ENCODE data around the gene CACNA2D1.
"Not testable (repeated sequence)": the region's sequence is repeated elsewhere in the genome, so short reads cannot be mapped to it uniquely, and the experiment has no call there.

The CACNA2D1 gene

GRCh38 chr7:82156893-82157292, 286.7 kb downstream of the CACNA2D1 start:
- no peak for FAIRE-seq

- no peak for FAIRE-seq
These were observed 287.4 kb downstream of the CACNA2D1 start for GRCh38 chr7:82156168-82156567.

GRCh38 chr7:82154728-82155127, 288.8 kb downstream of the CACNA2D1 start:
- FAIRE-seq = no peak

GRCh38 chr7:82153776-82154175, 289.8 kb downstream of the CACNA2D1 start:
- FAIRE-seq = no peak

DNA sequence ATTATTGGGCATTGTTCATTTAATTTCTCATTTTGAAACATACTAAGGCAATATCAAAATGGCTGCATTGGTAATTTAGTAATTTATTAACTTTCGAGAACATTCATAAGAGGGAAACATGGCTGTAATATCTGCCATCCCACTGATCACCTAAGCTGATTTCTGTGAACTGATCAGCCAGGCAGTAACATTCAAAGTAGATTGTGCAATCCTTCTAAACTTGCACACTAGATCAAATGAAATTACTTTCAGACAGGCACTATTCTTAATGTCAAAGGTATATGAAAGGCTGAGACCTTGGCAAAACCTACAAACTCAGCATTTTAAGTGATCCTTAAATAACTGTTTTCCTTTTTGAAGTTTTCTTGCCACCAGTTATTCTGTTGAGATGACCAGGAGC, 290.7 kb downstream of the CACNA2D1 start:
- no peak for FAIRE-seq

- FAIRE-seq = no peak
These were observed 297.1 kb downstream of the CACNA2D1 start for GRCh38 chr7:82146491-82146890.

DNA sequence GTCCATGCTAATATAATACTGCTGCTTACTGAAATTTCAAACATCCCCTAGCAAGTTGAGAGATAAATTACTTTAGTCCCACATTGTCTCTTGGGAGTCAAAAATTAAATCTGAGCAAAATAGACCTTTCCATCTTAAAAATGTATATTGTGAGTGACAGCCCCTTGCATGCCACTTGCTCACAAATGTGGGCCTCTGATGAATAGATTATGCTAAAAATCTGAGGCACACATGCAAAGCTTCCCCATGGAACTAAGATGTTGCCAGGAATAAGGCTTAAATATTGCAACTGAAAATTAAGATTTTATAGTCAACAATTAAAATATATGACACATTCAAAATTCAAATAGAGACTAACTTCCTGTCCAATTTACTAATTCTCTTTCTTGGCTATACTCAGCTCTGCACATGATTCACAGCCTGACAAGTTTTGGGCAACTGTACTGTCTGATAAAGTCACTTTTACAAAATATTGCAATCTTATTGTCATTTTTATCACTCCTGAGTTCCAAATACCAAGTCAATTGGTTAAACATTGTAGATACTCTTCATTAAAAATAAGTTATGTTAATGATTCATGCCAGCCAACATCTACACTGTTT, 301.2 kb downstream of the CACNA2D1 start:
- FAIRE-seq = no peak

- FAIRE-seq = no peak
These were observed 302.1 kb downstream of the CACNA2D1 start for GRCh38 chr7:82141427-82141826.

DNA sequence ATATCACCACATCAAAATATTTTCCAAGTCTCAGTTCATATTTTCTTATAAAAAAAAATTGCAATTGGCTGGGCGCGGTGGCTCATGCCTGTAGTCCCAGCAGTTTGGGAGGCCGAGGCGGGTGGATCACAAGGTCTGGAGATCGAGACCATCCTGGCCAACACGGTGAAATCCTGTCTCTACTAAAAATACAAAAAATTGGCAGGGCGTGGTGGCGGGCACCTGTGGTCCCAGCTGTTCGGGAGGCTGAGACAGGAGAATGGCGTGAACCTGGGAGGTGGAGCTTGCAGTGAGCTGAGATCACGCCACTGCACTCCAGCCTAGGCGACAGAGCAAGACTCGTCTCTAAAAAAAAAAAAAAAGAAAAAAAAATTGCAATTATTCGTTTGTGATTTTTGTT, 303.0 kb downstream of the CACNA2D1 start:
- FAIRE-seq = not testable (repeated sequence)

- FAIRE-seq = no peak
These were observed 312.4 kb downstream of the CACNA2D1 start for GRCh38 chr7:82131215-82131614.

DNA sequence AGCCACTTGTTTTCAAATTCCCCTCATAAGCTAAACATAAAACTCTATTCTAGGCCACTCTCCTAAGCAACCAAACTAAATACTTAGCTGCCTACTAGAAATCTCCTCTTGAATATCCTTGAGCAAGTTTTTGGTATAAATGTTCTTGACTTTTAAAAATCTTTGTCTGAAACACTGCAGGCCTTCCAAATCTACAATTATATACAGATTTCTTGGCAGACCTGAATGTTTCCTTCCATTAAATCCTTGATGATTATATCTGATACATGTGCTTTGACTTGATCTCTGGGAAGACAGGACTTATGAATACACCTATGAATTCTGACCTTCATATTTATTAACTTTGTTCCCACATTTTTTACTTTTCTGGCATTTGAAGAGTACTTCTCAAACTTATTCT, 314.5 kb downstream of the CACNA2D1 start:
- FAIRE-seq = no peak

DNA sequence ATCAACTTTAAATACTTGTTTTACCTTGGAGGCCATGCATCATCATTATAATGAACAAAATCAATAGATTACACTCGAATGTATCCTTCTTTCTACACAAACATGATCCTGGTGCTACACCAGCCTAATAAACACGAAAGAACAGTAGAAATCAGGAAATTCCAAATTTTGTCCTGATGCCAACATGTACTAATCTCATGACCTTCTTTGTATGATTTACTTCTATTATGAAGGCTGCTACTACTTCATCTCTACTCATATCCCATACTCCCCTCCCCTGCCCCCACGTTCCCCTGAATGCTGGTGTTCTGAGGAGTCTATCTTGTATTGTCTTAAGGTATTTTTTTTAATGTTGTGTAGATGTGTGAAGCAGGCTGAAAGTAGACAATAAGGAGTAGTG, 315.0 kb downstream of the CACNA2D1 start:
- no peak for FAIRE-seq

DNA sequence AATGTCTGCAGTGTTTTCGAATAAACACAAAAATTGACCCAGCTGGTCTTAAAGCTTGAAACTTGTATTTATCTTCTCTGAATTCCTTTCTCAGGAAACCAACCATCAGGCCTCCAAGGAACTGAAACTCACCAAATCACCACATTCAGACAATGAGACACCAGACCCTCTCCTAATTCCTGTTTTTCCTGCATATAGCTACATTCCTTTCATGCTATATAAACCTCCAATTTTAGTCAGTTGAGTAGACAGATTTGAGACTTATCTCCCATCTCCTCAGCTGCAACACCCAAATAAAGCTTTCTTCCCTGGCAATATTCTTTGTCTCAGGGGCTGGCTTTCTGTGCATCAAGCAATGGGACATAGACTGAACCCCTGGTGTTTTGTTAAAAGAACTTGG, 317.0 kb downstream of the CACNA2D1 start:
- no peak for FAIRE-seq

GRCh38 chr7:82124445-82124844, 319.1 kb downstream of the CACNA2D1 start:
- FAIRE-seq = no peak

DNA sequence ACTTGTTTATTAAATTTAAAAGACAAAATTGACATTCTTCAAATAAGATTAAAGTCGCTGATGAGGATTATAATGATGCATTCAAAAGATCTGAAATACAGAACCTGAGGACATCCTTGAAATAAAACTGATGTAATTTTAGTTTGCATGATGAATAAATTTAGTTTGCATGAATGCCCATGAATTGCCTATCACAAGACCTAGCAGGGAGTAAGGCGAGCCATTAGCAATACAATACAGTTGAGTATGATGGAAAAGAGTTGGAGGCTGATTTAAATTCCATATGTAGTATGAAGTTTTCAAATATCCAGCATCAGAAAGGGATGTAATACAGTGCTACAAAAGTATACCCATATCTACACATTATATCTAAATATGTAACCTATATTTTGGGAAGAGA, 321.3 kb downstream of the CACNA2D1 start:
- FAIRE-seq = no peak

DNA sequence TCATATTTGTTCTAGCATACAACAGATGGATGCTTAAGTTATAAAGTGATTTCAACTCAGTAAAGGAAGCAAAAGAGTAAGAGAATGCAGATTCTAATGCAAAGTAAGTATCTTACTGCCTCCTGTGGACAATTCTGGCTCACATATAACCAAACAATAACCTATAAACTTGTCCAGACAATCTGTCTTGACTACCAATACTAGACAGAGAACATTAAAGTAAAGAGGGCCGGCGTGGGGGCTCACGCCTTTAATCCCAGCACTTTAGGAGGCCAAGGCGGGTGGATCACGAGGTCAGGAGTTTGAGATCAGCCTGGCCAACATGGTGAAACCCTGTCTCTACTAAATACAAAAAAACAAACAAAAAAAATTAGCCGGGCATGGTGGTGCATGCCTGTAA, 329.3 kb downstream of the CACNA2D1 start:
- no peak for FAIRE-seq

- no peak for FAIRE-seq
These were observed 333.3 kb downstream of the CACNA2D1 start for GRCh38 chr7:82110146-82110840.

- no peak for FAIRE-seq
These were observed 334.3 kb downstream of the CACNA2D1 start for GRCh38 chr7:82109288-82109687.

GRCh38 chr7:82106201-82106600, 337.4 kb downstream of the CACNA2D1 start:
- FAIRE-seq = peak; percentile 40

GRCh38 chr7:82105463-82105862, 338.1 kb downstream of the CACNA2D1 start:
- no peak for FAIRE-seq

DNA sequence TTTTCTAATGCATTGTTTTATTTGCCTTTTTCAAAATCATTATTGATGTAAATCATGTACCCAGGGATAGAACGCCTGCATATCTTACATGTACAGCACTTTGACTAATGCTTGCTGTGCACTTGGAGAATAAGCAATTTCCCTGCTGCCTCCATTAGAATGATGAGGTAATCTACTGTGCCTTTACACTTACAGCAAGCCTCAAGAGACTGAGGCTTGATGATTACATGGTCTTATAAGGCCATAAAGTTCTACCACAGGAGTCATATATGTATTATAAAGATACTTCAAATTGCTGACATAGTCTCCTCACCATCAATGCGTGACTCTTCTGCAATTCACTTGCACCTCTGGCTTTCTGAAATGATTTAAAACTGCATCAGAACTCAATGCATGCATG, 345.2 kb downstream of the CACNA2D1 start:
- FAIRE-seq = no peak

DNA sequence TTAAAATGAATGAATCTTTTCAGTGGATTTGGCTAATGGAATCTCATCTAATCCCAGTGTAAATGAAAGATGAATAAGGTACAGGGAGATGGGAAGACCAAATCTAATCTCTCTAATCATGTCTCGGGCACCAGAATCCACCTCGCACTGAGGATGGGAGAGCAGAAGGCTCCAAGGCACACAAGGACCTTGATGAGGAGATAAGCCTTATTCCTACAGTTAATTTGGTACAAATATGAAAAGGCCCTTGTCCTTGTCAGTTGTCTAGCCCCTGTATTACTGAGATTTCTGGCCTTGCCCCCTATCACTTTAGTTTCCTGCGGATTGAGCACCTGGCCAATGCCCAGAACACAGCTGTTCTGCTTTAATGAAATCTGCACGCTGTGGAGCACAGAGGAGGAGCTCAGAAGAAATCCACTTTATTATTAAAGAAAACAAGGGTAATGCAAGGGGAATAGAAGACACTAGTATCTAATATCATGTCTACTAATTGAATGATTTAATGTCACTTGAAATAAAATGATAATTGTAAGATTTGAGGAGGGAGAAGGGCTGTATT, 352.4 kb downstream of the CACNA2D1 start:
- FAIRE-seq = no peak

- FAIRE-seq = no peak
These were observed 356.5 kb downstream of the CACNA2D1 start for GRCh38 chr7:82087099-82087498.

DNA sequence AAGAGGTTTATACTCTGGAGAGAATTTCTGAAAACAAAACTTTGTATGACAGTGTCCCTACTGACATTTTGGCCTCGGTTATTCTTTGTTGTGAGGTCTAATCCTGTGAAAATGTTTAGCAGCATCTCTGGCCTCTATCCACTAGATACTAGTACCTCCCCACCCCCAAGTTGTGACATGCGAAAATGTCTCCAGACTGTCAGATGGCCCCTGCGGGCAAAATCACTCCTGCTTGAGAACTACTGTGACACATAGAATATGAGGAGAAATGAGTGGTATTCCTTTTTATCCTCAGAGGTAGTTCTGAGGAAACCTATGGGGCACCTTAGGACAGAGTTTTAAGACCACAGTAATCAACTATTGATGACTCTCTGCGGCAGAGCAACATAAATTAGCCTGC, 358.5 kb downstream of the CACNA2D1 start:
- FAIRE-seq = no peak
